Natural killer cell (primary cell): ENCODE results near the gene FAM107B. TPM values are rescaled to one million over a fixed set of nuclear protein-coding genes. Genes with fewer than 3 reads are reported as not detected.
A peak's percentile ranks its signal among the peaks of the same experiment; 100 is the strongest.

Experiments used
- ATAC-seq, 3 donors: fragments of 150-1000 bp in 2 of 3; fragments of 200-7000 bp in 1 of 3; cut with Tn5 transposase; 1 replicate in 1 of 3; 2 replicates in 2 of 3; pipeline ENCODE4 v1.10.0; 2021; ENCODE audit warnings: mild to moderate bottlenecking in 2 of 3, moderate library complexity in 2 of 3
- DNase-seq, 2 donors: peaks; one replicate each; pipeline versions ENCODE4 v3.0.0 to v3.0.0-alpha.2; 2013 to 2021; ENCODE audit warnings: mixed read lengths in 1 of 2
- H3K27ac ChIP-seq: one replicate; pipeline ENCODE4 v1.5.1; 2013; ENCODE audit warnings: mild to moderate bottlenecking, low read length
- H3K27me3 ChIP-seq: one replicate; pipeline ENCODE4 v1.6.1; 2013; ENCODE audit warnings: low read length; ENCODE audit not compliant: control insufficient read depth, insufficient read depth
- H3K36me3 ChIP-seq: one replicate; pipeline ENCODE4 v1.6.1; 2013; ENCODE audit warnings: low read length; ENCODE audit not compliant: control insufficient read depth, insufficient read depth
- H3K4me1 ChIP-seq: one replicate; pipeline ENCODE4 v1.6.1; 2013; ENCODE audit warnings: low read length; ENCODE audit not compliant: control insufficient read depth, insufficient read depth
- H3K4me3 ChIP-seq: one replicate; pipeline ENCODE4 v1.5.1; 2013; ENCODE audit warnings: low read length
- H3K9me3 ChIP-seq: one replicate; pipeline ENCODE4 v1.6.1; 2013; ENCODE audit warnings: low read length; ENCODE audit not compliant: control insufficient read depth, insufficient read depth
- H3K27ac Mint-ChIP-seq, 2 donors: one replicate each; pipeline ENCODE4 v1.8.0; 2022; ENCODE audit warnings: mild to moderate bottlenecking in 2 of 2, mixed read lengths in 2 of 2, moderate library complexity in 1 of 2
- H3K27me3 Mint-ChIP-seq, 2 donors: one replicate each; pipeline ENCODE4 v1.8.0; 2022; ENCODE audit warnings: low read depth in 2 of 2, mixed read lengths in 2 of 2
- H3K36me3 Mint-ChIP-seq: one replicate; pipeline ENCODE4 v1.8.0; 2022; ENCODE audit warnings: mixed read lengths
- H3K4me1 Mint-ChIP-seq, 2 donors: one replicate each; pipeline ENCODE4 v1.8.0; 2022; ENCODE audit warnings: mixed read lengths in 2 of 2
- H3K4me3 Mint-ChIP-seq: one replicate; pipeline ENCODE4 v1.8.0; 2022; ENCODE audit warnings: mild to moderate bottlenecking, moderate library complexity, mixed read lengths
- H3K9me3 Mint-ChIP-seq, 2 donors: one replicate each; pipeline ENCODE4 v1.8.0; 2022; ENCODE audit warnings: mixed read lengths in 2 of 2
- CTCF ChIP-seq: fragments of 200-600 bp; IDR thresholded peaks from one replicate; pipeline ENCODE4 v1.8.0; 2022; ENCODE audit warnings: antibody characterized with exemption
- WGBS: methylation state at CpG from one replicate; pipeline ENCODE4 v1.1.7; 2013; ENCODE audit warnings: missing lambda C conversion rate; ENCODE audit not compliant: insufficient coverage; 5-methylcytosine and 5-hydroxymethylcytosine counted together
- intact Hi-C: fragments of 100-400 bp; cut with micrococcal nuclease; formaldehyde crosslinking; loops from one replicate; pipeline ENCODE4 v1.14.2; 2022
- total RNA-seq, 4 donors: library from RNA; stranded (reverse); fragments of 120-200 nt in 1 of 4; gene quantifications; one replicate each; pipeline versions ENCODE4 v1.2.3 to v1.2.4, GENCODE V29; 2013 to 2022

The FAM107B gene
- total RNA-seq, 3 donors from 2014 or later (not counting 1 experiment from before 2014, with no cell fraction given): 165 to 226 (median 224) TPM

GRCh38 chr10:14686356-14686755 lies 88.3 kb downstream of the FAM107B start:
- peak overlapping the region in 1 of 2 donors; percentile 24 for H3K27ac Mint-ChIP-seq
- H3K36me3 ChIP-seq: no peaks in the 10 kb centered on the region
- H3K4me3 ChIP-seq: no peak overlapping the region
- DNase-seq (no peak), ATAC-seq (peak in 2 of 3 donors; percentile 31 to 55)
- H3K36me3 Mint-ChIP-seq: no peaks in the 10 kb centered on the region
- H3K4me3 Mint-ChIP-seq: no peak overlapping the region
- no peaks in the 10 kb centered on the region for H3K27me3 Mint-ChIP-seq
- H3K27ac ChIP-seq: no peak overlapping the region
- no peaks in the 10 kb centered on the region for H3K27me3 ChIP-seq
- WGBS: 50% methylated on average over 5 of the region's 5 CpGs
- intact Hi-C loops: no loop called here
- no peaks in the 10 kb centered on the region for H3K4me1 ChIP-seq
- H3K4me1 Mint-ChIP-seq: peaks cover 25 to 30% of the 10 kb centered on the region in 2 donors
- H3K9me3 Mint-ChIP-seq: no peaks in the 10 kb centered on the region
- no peak for TF ChIP-seq CTCF
- no peaks in the 10 kb centered on the region for H3K9me3 ChIP-seq

- peaks cover 24 to 30% of the 10 kb centered on the region in 2 donors for H3K4me1 Mint-ChIP-seq
- ATAC-seq: no peak
- no peaks in the 10 kb centered on the region for H3K36me3 Mint-ChIP-seq
- H3K27ac Mint-ChIP-seq: no peak overlapping the region
- no peaks in the 10 kb centered on the region for H3K9me3 ChIP-seq
- H3K9me3 Mint-ChIP-seq: no peaks in the 10 kb centered on the region
- no peak overlapping the region for H3K4me3 ChIP-seq
- no peak for DNase-seq
- TF ChIP-seq CTCF: no peak
- WGBS: 100% methylated on average over 1 of the region's 2 CpGs
- H3K27ac ChIP-seq: no peak overlapping the region
- intact Hi-C loops: no loop called here
- no peak overlapping the region for H3K4me3 Mint-ChIP-seq
- no peaks in the 10 kb centered on the region for H3K4me1 ChIP-seq
- no peaks in the 10 kb centered on the region for H3K36me3 ChIP-seq
- H3K27me3 ChIP-seq: no peaks in the 10 kb centered on the region
- H3K27me3 Mint-ChIP-seq: peaks cover 0 to 3% of the 10 kb centered on the region in 2 donors
Measured at GRCh38 chr10:14684354-14684753, 90.3 kb downstream of the FAM107B start.

DNA sequence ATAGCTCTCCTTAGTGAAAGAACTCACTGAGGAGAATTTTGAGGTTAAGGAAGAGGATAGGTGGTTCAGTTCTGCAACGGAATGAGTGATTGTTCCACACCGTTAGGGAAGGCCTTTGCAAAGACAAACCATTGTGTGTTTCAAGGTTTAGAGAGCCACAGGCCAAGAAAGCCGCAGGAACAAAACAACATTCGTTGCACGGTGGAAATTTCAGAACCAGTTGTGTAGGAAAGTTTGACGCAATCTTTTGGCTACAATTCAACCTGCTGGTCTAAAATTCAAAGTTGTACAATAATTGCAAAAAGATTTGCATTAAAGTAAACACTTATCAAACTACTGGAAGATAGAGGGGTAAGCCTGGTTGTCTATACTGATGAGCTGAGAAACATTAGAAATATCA lies 91.4 kb downstream of the FAM107B start:
- Histone ChIP-seq H3K4me1 (no peaks in the 10 kb centered on the region), H3K27ac (no peak overlapping the region), H3K36me3 (no peaks in the 10 kb centered on the region), H3K27me3 (no peaks in the 10 kb centered on the region), H3K4me3 (no peak overlapping the region), H3K9me3 (no peaks in the 10 kb centered on the region)
- peaks cover 0 to 3% of the 10 kb centered on the region in 2 donors for H3K27me3 Mint-ChIP-seq
- TF ChIP-seq CTCF: no peak
- no peak overlapping the region for H3K4me3 Mint-ChIP-seq
- H3K36me3 Mint-ChIP-seq: no peaks in the 10 kb centered on the region
- no peak overlapping the region for H3K27ac Mint-ChIP-seq
- intact Hi-C loops: no loop called here
- no peak for DNase-seq
- WGBS: 87% methylated on average over 6 of the region's 6 CpGs
- no peaks in the 10 kb centered on the region for H3K9me3 Mint-ChIP-seq
- H3K4me1 Mint-ChIP-seq: peaks cover 24% of the 10 kb centered on the region in 2 donors
- no peak for ATAC-seq

GRCh38 chr10:14681802-14682201 lies 92.9 kb downstream of the FAM107B start:
- Histone ChIP-seq H3K27me3 (no peaks in the 10 kb centered on the region), H3K9me3 (no peaks in the 10 kb centered on the region), H3K4me3 (no peak overlapping the region), H3K36me3 (no peaks in the 10 kb centered on the region), H3K4me1 (no peaks in the 10 kb centered on the region), H3K27ac (no peak overlapping the region)
- ATAC-seq (no peak), DNase-seq (no peak)
- WGBS: 100% methylated on average over 4 of the region's 7 CpGs
- no peaks in the 10 kb centered on the region for H3K9me3 Mint-ChIP-seq
- TF ChIP-seq CTCF: no peak
- H3K27me3 Mint-ChIP-seq: peaks cover 0 to 3% of the 10 kb centered on the region in 2 donors
- no peaks in the 10 kb centered on the region for H3K36me3 Mint-ChIP-seq
- intact Hi-C loops: no loop called here
- no peak overlapping the region for H3K4me3 Mint-ChIP-seq
- no peak overlapping the region for H3K27ac Mint-ChIP-seq
- H3K4me1 Mint-ChIP-seq: peaks cover 16 to 18% of the 10 kb centered on the region in 2 donors
